ENCODE results near the gene GP9.

- TF ChIP-seq, protein P1, sequence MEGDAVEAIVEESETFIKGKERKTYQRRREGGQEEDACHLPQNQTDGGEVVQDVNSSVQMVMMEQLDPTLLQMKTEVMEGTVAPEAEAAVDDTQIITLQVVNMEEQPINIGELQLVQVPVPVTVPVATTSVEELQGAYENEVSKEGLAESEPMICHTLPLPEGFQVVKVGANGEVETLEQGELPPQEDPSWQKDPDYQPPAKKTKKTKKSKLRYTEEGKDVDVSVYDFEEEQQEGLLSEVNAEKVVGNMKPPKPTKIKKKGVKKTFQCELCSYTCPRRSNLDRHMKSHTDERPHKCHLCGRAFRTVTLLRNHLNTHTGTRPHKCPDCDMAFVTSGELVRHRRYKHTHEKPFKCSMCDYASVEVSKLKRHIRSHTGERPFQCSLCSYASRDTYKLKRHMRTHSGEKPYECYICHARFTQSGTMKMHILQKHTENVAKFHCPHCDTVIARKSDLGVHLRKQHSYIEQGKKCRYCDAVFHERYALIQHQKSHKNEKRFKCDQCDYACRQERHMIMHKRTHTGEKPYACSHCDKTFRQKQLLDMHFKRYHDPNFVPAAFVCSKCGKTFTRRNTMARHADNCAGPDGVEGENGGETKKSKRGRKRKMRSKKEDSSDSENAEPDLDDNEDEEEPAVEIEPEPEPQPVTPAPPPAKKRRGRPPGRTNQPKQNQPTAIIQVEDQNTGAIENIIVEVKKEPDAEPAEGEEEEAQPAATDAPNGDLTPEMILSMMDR (IDR thresholded peaks at IDR 0.05) = no peak
- no peak for TF ChIP-seq POLR2AphosphoS5 (IDR thresholded peaks at IDR 0.05; ENCODE audit: insufficient read depth in 1 of 2, low read depth in 1 of 2)
Measured at GRCh38 chr3:129014793-129015345, 45.7 kb upstream of the GP9 start.

All from vagina (tissue), 2 donors.